Left lung (tissue), 10 donors: Measurements from ENCODE around the gene GRM5. TPM values are rescaled to one million over a fixed set of nuclear protein-coding genes. Genes with fewer than 3 reads are reported as not detected.
"Not testable (repeated sequence)": the region's sequence is repeated elsewhere in the genome, so short reads cannot be mapped to it uniquely, and the experiment has no call there.

Experiments
- ATAC-seq: fragments of 200-7000 bp; cut with Tn5 transposase; one replicate; pipeline ENCODE4 v1.9.1; 2020; ENCODE audit warnings: moderate library complexity
- DNase-seq, 4 donors: peaks; one replicate each; pipeline ENCODE4 v3.0.0-alpha.2; 2013 to 2020
- H3K27ac ChIP-seq, 2 donors: fragments of 200-600 bp; sonication (generic) in 1 of 2; one replicate each; pipeline versions ENCODE4 v1.5.0 to v1.8.0; 2020 to 2021
- H3K27me3 ChIP-seq, 2 donors: fragments of 200-600 bp; sonication (generic) in 1 of 2; one replicate each; pipeline versions ENCODE4 v1.5.0 to v1.8.0; 2020 to 2021
- H3K36me3 ChIP-seq, 2 donors: fragments of 200-600 bp; sonication (generic) in 1 of 2; one replicate each; pipeline versions ENCODE4 v1.5.0 to v1.8.0; 2020 to 2021
- H3K4me1 ChIP-seq, 2 donors: fragments of 200-600 bp; one replicate each; pipeline ENCODE4 v1.8.0; 2021
- H3K4me3 ChIP-seq, 2 donors: fragments of 200-600 bp; sonication (generic) in 1 of 2; one replicate each; pipeline versions ENCODE4 v1.5.0 to v1.8.0; 2020 to 2021; ENCODE audit warnings: mild to moderate bottlenecking in 1 of 2
- H3K9me3 ChIP-seq, 2 donors: fragments of 200-600 bp; sonication (generic) in 1 of 2; one replicate each; pipeline versions ENCODE4 v1.5.0 to v1.8.0; 2020 to 2021
- intact Hi-C, 2 donors: fragments of 100-400 bp; cut with DNase I; formaldehyde crosslinking; loops; one replicate each; pipeline versions ENCODE4 v1.11.2 to v1.14.2; 2022
- polyA plus RNA-seq, 6 donors: library from polyadenylated mRNA; unstranded; fragments of 120-200 nt; gene quantifications; one replicate each; pipeline ENCODE4 v1.2.1, GENCODE V29; 2013; ENCODE audit not compliant: insufficient read length in 6 of 6
- total RNA-seq, 2 donors: library from RNA; stranded (reverse); fragmentation: NEBNext Ultra II Directional; extraction: Animal tissue kit (Norgen Biotek cat#: 25700); gene quantifications; one replicate each; pipeline ENCODE4 v1.2.1, GENCODE V29; 2021
- TF ChIP-seq, protein P1 (sequence below), 2 donors: fragments of 200-600 bp; sonication (generic) in 1 of 2; IDR thresholded peaks; one replicate each; pipeline versions ENCODE4 v1.5.0 to v1.8.0; 2021; ENCODE audit warnings: antibody characterized with exemption in 2 of 2
- donor health status: DM: no; HTN: yes; CAD: no.
- donor health status: DM: no; HTN: no; CAD: no.

The GRM5 gene
- total and polyA plus RNA-seq, 8 donors: 0.03 to 0.08 (median 0.04) TPM; not detected in 4

DNA sequence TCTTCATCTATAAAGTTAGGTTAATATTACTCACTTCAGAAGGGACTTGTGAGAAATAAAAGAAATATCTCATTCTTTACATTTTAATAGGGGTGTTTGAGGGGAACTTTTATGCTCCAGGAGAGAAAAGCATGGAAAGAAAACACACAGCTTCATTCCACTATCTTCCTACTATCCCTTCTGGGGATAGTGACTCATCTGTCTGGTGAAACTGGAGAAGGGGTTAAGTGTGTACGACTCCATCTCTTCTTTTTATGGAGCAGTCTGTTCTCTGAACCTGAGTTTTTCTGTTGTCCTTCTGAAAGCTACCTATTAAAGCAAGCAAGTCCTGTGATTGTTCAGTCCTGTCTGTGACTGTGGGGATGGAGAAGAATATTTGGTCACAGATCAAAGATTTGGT lies 227.6 kb downstream of the GRM5 start:
- intact Hi-C loops, H3K4me1 ChIP-seq, H3K27me3 ChIP-seq, ATAC-seq, H3K36me3 ChIP-seq, DNase-seq, H3K4me3 ChIP-seq, H3K27ac ChIP-seq, H3K9me3 ChIP-seq: not testable (repeated sequence)

DNA sequence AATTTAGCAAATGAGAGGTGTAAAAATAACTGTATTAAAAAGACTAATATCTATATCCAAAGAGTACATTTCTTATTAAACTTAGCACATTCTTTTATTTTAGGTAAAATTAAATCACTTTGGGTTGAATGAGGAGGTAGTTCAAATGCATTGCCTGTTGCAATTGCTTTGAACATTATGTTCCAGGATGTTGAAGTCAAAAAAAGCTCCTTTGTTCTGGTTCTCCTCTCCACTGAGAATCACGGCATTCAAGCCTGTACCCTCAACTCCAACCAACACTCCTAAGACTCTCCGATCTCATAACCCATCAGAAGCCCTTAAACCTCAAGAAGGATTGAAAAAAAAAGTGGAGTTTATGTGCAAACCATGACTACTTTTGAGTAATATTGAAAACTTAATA lies 230.1 kb downstream of the GRM5 start:
- not testable (repeated sequence) for ATAC-seq

DNA sequence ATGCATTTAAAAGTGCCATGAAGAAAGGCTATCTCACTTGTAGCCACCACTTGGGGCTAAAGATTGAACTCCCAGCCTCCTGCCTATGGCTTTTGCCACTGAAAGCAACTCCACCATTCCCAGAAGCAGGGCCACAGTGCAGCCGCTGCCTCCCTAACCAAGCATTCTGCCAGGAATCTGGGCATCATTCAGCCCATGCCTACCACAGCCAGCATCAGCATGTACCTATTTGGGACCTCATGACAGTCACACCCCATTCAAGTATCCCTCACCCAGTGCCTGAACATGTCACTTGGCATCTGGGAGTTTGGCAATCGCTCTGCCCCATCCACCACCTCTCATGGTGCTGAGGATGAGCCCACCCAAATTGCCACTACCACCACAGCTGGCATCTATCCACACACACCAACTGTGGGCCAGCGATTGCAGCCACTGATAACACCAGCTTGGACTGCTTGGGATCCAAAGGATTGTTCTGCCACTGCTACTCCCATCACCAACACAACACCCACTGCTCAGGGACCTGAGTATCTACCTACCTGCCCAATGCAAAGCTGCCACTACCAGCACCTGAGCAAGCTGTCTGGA lies 234.4 kb downstream of the GRM5 start:
- no peak for DNase-seq
- no peaks in the 10 kb centered on the region for H3K36me3 ChIP-seq
- H3K4me1 ChIP-seq: no peaks in the 10 kb centered on the region
- intact Hi-C loops: no loop called here
- no peak overlapping the region for H3K27ac ChIP-seq
- TF ChIP-seq, protein P1, sequence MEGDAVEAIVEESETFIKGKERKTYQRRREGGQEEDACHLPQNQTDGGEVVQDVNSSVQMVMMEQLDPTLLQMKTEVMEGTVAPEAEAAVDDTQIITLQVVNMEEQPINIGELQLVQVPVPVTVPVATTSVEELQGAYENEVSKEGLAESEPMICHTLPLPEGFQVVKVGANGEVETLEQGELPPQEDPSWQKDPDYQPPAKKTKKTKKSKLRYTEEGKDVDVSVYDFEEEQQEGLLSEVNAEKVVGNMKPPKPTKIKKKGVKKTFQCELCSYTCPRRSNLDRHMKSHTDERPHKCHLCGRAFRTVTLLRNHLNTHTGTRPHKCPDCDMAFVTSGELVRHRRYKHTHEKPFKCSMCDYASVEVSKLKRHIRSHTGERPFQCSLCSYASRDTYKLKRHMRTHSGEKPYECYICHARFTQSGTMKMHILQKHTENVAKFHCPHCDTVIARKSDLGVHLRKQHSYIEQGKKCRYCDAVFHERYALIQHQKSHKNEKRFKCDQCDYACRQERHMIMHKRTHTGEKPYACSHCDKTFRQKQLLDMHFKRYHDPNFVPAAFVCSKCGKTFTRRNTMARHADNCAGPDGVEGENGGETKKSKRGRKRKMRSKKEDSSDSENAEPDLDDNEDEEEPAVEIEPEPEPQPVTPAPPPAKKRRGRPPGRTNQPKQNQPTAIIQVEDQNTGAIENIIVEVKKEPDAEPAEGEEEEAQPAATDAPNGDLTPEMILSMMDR (IDR thresholded peaks at IDR 0.05): no peak
- ATAC-seq: no peak
- H3K27me3 ChIP-seq: no peaks in the 10 kb centered on the region
- H3K9me3 ChIP-seq: peaks cover 0 to 2% of the 10 kb centered on the region in 2 donors
- H3K4me3 ChIP-seq: no peak overlapping the region

More for the DNA sequence above, 230.1 kb downstream of the GRM5 start:
- H3K4me3 ChIP-seq, H3K27ac ChIP-seq, intact Hi-C loops, DNase-seq, H3K4me1 ChIP-seq, H3K9me3 ChIP-seq, H3K36me3 ChIP-seq, H3K27me3 ChIP-seq: not testable (repeated sequence)

DNA sequence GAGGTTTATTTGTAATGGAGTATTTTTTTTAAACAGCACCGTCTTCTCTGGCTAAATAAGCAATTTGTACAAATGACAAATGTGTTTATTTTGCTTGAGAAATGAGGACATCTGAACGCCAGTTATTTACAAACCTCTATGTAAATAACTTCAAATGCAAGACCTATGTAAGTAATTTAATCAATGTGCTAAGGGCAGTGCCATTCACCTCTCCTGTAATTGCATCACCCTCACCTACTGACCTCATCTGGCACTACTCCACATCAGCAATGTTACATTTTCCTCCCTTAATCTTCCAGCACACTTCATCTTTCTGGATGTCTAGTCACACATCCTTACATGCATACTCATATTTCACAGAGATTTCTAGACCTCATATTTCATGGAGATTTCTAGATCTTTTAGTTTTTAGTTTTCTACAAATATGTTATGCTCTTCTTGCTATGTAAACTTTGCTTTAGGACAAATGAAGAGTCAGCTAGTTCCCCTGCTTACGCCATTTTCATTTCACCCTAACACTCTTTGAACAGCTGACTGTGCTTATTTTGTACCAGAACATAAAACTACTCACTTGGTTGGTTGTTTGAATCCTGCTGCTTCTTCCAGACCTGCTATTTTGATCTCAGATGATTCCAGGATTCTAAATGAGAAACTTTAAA lies 238.6 kb downstream of the GRM5 start:
- Histone ChIP-seq H3K36me3 (no peaks in the 10 kb centered on the region), H3K27ac (no peak overlapping the region), H3K4me1 (no peaks in the 10 kb centered on the region), H3K27me3 (no peaks in the 10 kb centered on the region), H3K4me3 (no peak overlapping the region), H3K9me3 (peaks cover 0 to 2% of the 10 kb centered on the region in 2 donors)
- intact Hi-C loops: no loop called here
- ATAC-seq (no peak), DNase-seq (no peak)
- TF ChIP-seq, protein P1 (IDR thresholded peaks at IDR 0.05): no peak

DNA sequence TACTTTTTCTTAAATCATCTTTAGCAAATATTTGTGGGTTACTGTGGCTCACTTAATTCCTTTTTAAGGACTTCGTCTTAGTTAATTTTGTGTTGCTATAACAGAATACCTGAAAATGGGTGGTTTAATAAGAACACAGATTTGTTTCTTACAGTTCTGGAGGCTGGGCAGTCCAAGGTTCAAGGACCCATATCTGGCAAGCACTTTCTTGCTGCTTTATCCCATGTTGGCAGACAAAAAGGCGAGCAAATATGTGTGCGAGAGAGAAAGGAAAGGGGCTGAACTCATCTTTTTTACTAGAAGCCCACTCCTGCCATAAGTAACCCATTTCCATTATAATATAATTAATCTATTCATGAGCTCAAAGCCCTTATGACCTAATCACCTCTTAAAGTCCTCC lies 246.2 kb downstream of the GRM5 start:
- Histone ChIP-seq H3K4me1 (no peaks in the 10 kb centered on the region), H3K4me3 (no peak overlapping the region), H3K36me3 (no peaks in the 10 kb centered on the region), H3K27ac (no peak overlapping the region), H3K9me3 (peaks cover 0 to 6% of the 10 kb centered on the region in 2 donors), H3K27me3 (no peaks in the 10 kb centered on the region)
- intact Hi-C loops: no loop called here
- ATAC-seq (no peak), DNase-seq (no peak)
- TF ChIP-seq, protein P1 (IDR thresholded peaks at IDR 0.05): no peak

DNA sequence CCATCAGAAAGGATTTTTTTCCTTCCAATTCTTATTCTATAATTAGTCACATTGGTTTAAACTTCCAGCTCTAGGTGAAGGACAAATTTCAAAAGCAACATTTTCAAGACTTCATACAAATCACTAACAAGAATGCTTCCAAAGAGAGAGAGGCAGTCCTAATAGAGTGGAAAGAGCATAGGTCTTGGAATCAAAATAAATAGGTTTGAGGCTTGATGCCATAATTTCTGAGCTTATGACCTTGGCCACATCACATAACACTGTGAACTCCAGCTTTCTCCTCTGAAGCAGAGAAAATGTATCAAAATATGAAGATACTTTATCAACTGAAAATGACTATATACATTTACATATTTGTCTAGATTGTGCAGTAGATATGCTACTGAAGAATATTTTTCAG lies 246.8 kb downstream of the GRM5 start:
- Histone ChIP-seq H3K4me1 (no peaks in the 10 kb centered on the region), H3K9me3 (peaks cover 0 to 6% of the 10 kb centered on the region in 2 donors), H3K27me3 (no peaks in the 10 kb centered on the region), H3K4me3 (no peak overlapping the region), H3K36me3 (no peaks in the 10 kb centered on the region), H3K27ac (no peak overlapping the region)
- TF ChIP-seq, protein P1 (IDR thresholded peaks at IDR 0.05): no peak
- DNase-seq (no peak), ATAC-seq (no peak)
- intact Hi-C loops: no loop called here
